Measurements from ENCODE around the gene CMSS1.

Gene CMSS1

DNA sequence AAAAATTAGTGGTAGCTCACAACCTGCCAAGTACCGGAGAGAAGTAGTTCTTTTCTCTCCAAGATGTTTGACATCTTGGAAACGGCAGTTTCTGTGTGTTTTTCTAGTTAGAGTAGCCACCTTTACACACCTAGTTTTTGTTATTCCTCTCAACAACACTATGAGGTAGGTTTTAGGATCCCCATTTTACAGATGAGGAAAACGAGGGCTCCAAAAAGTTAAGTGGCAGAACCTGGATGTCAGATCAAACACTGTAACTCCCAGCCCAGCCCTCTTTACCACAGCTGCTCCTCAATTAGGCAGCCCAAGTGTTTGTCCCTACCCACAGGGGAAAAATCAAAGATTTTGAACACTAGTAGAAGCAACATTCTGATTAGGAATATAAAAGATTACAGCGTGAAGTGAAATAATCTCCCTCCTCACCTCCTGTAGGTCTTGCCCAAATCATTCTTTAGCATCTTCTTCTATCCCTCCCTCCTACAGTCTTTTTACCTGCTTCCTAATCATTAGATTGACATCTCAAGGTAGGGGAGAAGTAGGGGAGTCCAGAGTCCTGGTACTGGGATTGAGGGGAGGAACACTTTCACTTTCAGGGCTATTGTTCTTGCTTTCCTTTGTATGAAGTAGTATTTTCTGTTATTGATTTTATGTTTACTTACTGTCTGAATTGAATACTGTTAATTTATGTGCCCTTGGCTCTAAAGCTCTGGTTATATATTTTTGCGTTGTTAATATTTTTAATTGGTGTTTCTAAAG is 142.6 kb downstream of the CMSS1 start:
- Histone ChIP-seq H3K79me2 (ENCODE audit: control insufficient read depth, insufficient read depth, low read length, unreplicated experiment) (no peaks in the 10 kb centered on the region), H3K27me3 (ENCODE audit: insufficient read depth, low read length) (no peaks in the 10 kb centered on the region), H2AFZ (ENCODE audit: low read length, unreplicated experiment) (no peak overlapping the region), H3K4me3 (ENCODE audit: low read depth, low read length) (peak overlapping the region; percentile 44), H3K27ac (ENCODE audit: low read depth, low read length) (no peak overlapping the region), H3K4me1 (ENCODE audit: control insufficient read depth, insufficient read depth, low read length, unreplicated experiment) (peaks cover 21% of the 10 kb centered on the region), H3K36me3 (ENCODE audit: insufficient read depth, low read length) (no peaks in the 10 kb centered on the region)

DNA sequence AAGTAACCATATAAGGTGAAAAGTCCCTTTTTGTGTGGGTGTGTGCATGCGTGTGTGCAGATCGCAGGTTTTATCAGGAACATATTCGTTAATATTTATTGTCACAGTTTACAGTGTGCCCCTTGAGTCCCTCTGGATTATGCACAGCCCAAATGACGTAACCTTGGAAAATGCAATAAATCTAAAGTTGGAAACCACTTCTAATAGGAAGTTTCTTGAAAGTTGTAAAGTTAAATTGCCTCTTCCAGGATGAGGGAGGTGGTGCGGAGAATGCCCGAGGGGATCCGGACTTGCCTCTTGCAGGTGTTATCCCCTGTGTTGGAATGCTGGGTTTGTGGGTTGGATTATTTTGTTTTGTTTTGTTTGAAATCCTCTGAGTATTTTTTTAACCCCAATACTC is 143.3 kb downstream of the CMSS1 start:
- Histone ChIP-seq H3K36me3 (ENCODE audit: insufficient read depth, low read length) (no peaks in the 10 kb centered on the region), H2AFZ (ENCODE audit: low read length, unreplicated experiment) (no peak overlapping the region), H3K4me1 (ENCODE audit: control insufficient read depth, insufficient read depth, low read length, unreplicated experiment) (peaks cover 24% of the 10 kb centered on the region), H3K27ac (ENCODE audit: low read depth, low read length) (no peak overlapping the region), H3K27me3 (ENCODE audit: insufficient read depth, low read length) (no peaks in the 10 kb centered on the region), H3K4me3 (ENCODE audit: low read depth, low read length) (no peak overlapping the region), H3K79me2 (ENCODE audit: control insufficient read depth, insufficient read depth, low read length, unreplicated experiment) (no peaks in the 10 kb centered on the region)

DNA sequence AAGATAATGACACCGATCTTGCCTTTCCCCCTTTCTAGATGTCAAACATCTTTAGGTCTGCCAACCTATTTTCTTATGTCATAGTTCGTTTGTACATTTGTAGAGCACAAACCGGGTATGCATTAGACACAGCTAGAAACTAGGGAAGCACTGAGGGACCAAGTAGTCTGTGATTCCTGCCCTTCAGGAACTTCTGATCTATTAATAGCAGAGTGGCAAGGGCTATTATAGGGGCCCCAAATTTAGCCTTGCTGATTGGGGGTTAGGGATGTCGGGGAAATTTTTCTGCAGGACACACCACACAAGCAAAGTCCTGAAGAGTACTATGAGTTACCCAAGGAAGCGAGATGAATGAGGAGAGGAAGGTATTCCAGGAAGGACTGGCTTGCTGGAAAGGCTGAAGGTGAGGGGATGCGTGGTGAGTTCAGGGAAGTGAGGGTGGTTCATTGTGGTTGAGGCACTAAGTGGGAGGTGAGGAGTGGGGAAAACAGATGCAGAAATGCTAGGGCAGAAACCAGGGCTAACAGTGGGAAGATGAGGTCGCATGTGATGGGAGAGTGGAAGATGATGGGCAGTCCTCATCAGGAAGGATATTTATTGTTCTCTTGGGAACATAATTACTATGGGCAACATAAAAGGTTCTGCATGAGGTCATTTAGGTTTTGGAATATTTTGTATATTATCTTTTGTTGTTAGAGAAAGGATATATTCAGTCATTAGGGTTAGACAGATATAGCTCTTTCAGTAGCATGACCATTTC is 144.3 kb downstream of the CMSS1 start:
- Histone ChIP-seq H3K79me2 (ENCODE audit: control insufficient read depth, insufficient read depth, low read length, unreplicated experiment) (no peaks in the 10 kb centered on the region), H3K27ac (ENCODE audit: low read depth, low read length) (0 out of 2 replicates have a peak overlapping the region, but pooled peaks have one; percentile 2), H3K27me3 (ENCODE audit: insufficient read depth, low read length) (no peaks in the 10 kb centered on the region), H2AFZ (ENCODE audit: low read length, unreplicated experiment) (no peak overlapping the region), H3K36me3 (ENCODE audit: insufficient read depth, low read length) (no peaks in the 10 kb centered on the region), H3K4me1 (ENCODE audit: control insufficient read depth, insufficient read depth, low read length, unreplicated experiment) (peaks cover 24% of the 10 kb centered on the region), H3K4me3 (ENCODE audit: low read depth, low read length) (no peak overlapping the region)

DNA sequence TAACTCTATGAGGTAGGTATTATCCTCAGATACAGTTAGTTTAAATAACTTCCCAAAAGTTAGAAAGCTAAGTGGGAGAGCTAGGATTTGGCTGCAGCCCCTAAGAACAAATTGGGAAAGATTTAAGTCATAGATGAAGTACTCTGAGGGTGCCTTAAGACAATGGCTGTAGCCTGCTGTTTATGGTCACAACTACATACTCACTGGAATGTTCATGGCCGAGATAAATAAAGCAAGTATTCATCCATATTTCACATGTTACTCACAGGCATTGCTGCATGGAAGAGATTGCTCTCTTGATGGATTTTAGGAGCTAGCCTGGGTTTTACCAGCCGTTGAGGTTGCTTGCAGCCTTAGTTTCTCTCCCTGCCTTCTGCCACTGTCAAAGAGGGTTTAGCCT is 145.0 kb downstream of the CMSS1 start:
- no peak overlapping the region for H2AFZ ChIP-seq (ENCODE audit: low read length, unreplicated experiment)
- 0 out of 2 replicates have a peak overlapping the region, but pooled peaks have one; percentile 2 for H3K27ac ChIP-seq (ENCODE audit: low read depth, low read length)
- no peaks in the 10 kb centered on the region for H3K79me2 ChIP-seq (ENCODE audit: control insufficient read depth, insufficient read depth, low read length, unreplicated experiment)

DNA sequence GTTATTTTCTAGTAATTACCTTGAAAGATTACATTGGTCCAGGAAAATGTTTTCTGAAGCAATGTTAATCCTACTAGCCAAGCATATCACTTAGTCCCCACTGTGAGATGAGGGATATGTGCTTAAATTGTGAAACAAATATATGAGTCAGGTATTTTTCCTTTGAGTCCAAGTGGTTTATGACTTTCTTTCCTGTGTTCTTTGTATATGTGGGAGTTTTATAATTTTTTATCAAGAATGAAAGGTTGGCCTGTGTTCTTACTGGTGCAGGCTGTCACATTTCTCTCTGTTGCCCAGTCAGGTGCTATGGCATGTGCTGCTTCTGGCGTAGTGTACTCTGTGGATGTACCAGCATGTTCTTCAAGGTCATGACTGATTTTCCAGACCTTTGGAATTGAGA is 147.4 kb downstream of the CMSS1 start:
- no peaks in the 10 kb centered on the region for H3K79me2 ChIP-seq (ENCODE audit: control insufficient read depth, insufficient read depth, low read length, unreplicated experiment)
- peaks cover 24% of the 10 kb centered on the region for H3K4me1 ChIP-seq (ENCODE audit: control insufficient read depth, insufficient read depth, low read length, unreplicated experiment)
- no peaks in the 10 kb centered on the region for H3K36me3 ChIP-seq (ENCODE audit: insufficient read depth, low read length)
- peak overlapping the region; percentile 35; the same call in 1 of the 2 replicates for H3K27ac ChIP-seq (ENCODE audit: low read depth, low read length)
- H3K4me3 ChIP-seq (ENCODE audit: low read depth, low read length): no peak overlapping the region
- H2AFZ ChIP-seq (ENCODE audit: low read length, unreplicated experiment): no peak overlapping the region
- H3K27me3 ChIP-seq (ENCODE audit: insufficient read depth, low read length): no peaks in the 10 kb centered on the region

More for the DNA sequence above, 145.0 kb downstream of the CMSS1 start:
- H3K4me3 ChIP-seq (ENCODE audit: low read depth, low read length): no peak overlapping the region
- H3K4me1 ChIP-seq (ENCODE audit: control insufficient read depth, insufficient read depth, low read length, unreplicated experiment): peaks cover 24% of the 10 kb centered on the region
- H3K36me3 ChIP-seq (ENCODE audit: insufficient read depth, low read length): no peaks in the 10 kb centered on the region
- H3K27me3 ChIP-seq (ENCODE audit: insufficient read depth, low read length): no peaks in the 10 kb centered on the region

DNA sequence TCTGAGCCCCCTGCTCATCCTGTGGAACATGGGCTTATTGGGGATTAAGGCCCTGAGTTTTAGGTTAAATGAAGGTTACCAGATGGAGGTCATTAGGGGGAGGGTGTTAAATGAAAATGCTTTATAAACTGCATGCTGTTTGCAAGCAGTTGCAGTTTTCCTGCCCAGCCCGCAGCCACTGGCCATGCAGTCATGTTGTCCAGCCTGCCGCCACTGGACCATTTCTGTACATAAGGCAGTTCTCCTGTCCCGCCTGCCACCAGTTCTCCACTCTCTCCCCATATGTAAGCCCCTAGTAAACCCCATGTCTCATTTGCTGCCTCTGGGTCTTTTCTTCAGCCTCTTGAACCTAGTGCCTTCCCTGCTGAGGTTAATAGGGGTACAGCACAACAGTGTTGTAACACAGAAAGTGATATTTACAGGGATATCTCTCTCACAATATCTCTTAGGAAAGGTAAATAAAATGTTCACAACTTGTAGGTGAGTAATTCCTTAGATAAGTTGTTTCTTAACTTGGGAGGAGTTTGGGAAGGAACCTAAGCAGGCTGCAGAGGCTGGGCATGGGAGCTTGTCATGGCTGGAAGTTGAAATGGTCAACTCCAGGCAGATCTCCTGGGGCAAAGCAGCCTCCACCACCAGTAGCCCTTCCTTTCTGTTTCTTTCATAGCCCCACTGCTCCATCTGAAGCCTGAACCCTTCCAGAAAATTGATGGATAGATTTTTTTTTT is 148.2 kb downstream of the CMSS1 start:
- Histone ChIP-seq H3K36me3 (ENCODE audit: insufficient read depth, low read length) (no peaks in the 10 kb centered on the region), H3K27ac (ENCODE audit: low read depth, low read length) (peak overlapping the region; percentile 35; the same call in 1 of the 2 replicates), H2AFZ (ENCODE audit: low read length, unreplicated experiment) (no peak overlapping the region), H3K4me3 (ENCODE audit: low read depth, low read length) (no peak overlapping the region), H3K4me1 (ENCODE audit: control insufficient read depth, insufficient read depth, low read length, unreplicated experiment) (peaks cover 21% of the 10 kb centered on the region), H3K79me2 (ENCODE audit: control insufficient read depth, insufficient read depth, low read length, unreplicated experiment) (no peaks in the 10 kb centered on the region), H3K27me3 (ENCODE audit: insufficient read depth, low read length) (no peaks in the 10 kb centered on the region)

DNA sequence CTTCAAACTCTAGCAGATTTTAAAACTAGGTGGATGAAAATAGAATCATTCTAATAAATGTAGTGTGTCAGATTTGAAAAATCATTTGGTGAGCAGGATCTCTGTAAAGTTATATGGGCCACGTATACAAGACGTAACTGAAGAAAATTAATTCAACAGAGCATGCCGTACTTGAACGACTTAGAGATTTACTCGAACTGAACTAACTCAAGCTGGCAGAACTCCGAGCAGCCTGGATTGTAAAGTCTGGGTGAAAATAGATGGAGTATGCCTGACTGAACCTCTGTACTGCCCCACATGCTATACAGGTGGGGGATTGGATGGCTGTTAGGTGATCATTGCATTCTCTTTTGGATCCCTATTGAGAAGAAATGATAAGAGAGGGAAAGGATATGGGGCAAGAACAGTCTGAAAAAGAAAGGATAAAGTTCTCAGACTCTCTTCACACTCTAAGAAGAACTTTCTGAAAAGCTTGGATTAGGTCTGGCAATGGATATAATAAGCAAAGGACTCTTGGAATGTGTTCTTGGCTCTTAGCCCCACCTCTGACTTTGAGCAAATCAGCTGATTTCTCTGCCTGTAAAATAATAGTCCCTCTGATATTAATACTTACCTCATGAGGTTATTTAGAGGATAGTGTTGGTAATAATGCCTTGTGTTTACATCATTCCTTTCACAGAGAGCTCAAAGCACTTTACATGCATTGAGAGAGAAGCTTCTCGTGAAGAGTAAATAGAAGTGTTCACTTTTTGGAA is 149.2 kb downstream of the CMSS1 start:
- H3K27me3 ChIP-seq (ENCODE audit: insufficient read depth, low read length): no peaks in the 10 kb centered on the region
- H2AFZ ChIP-seq (ENCODE audit: low read length, unreplicated experiment): no peak overlapping the region
- H3K27ac ChIP-seq (ENCODE audit: low read depth, low read length): no peak overlapping the region
- no peaks in the 10 kb centered on the region for H3K79me2 ChIP-seq (ENCODE audit: control insufficient read depth, insufficient read depth, low read length, unreplicated experiment)
- H3K4me1 ChIP-seq (ENCODE audit: control insufficient read depth, insufficient read depth, low read length, unreplicated experiment): peaks cover 18% of the 10 kb centered on the region
- H3K4me3 ChIP-seq (ENCODE audit: low read depth, low read length): no peak overlapping the region
- no peaks in the 10 kb centered on the region for H3K36me3 ChIP-seq (ENCODE audit: insufficient read depth, low read length)

DNA sequence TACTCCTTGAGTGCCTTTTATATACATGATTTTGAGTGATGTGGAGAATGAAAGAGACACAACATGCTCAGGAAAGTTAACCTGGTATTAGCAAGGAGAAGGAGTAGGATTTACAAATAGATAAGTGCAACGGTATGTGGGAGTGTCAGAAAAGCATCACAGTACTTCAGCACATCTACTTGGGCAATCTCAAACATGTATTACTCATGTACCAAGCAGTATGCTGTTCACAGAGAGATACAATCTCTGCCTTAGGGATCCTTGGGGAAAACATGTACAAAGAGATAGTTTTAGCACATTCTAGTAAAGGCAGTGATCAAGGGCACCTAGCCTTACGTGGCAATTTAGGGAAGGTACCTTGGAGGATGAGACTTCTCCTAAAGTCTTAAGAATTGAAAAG is 150.1 kb downstream of the CMSS1 start:
- no peaks in the 10 kb centered on the region for H3K79me2 ChIP-seq (ENCODE audit: control insufficient read depth, insufficient read depth, low read length, unreplicated experiment)
- peaks cover 18% of the 10 kb centered on the region for H3K4me1 ChIP-seq (ENCODE audit: control insufficient read depth, insufficient read depth, low read length, unreplicated experiment)
- H3K36me3 ChIP-seq (ENCODE audit: insufficient read depth, low read length): no peaks in the 10 kb centered on the region
- no peak overlapping the region for H2AFZ ChIP-seq (ENCODE audit: low read length, unreplicated experiment)
- H3K27me3 ChIP-seq (ENCODE audit: insufficient read depth, low read length): no peaks in the 10 kb centered on the region
- H3K27ac ChIP-seq (ENCODE audit: low read depth, low read length): no peak overlapping the region
- no peak overlapping the region for H3K4me3 ChIP-seq (ENCODE audit: low read depth, low read length)

DNA sequence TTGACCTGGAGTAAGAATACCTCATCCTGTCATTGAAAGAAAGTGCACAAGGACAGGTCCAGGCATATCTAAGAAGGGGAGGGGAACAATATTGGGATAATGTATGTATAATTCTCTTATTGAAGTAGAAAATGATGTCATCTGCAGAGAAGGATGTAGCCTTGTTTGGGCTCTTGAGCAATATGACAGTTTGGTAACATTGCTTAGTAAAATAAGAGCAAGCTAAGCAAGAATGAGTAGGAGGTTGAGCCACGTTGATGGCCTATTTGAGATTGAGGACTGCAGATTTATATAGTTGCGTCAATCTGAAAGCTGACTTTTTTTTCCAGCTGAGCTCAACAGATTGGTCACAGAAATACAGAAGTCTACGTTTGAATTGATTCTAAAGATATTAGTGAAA is 151.5 kb downstream of the CMSS1 start:
- no peak overlapping the region for H2AFZ ChIP-seq (ENCODE audit: low read length, unreplicated experiment)
- peaks cover 14% of the 10 kb centered on the region for H3K4me1 ChIP-seq (ENCODE audit: control insufficient read depth, insufficient read depth, low read length, unreplicated experiment)
- H3K36me3 ChIP-seq (ENCODE audit: insufficient read depth, low read length): no peaks in the 10 kb centered on the region
- no peak overlapping the region for H3K4me3 ChIP-seq (ENCODE audit: low read depth, low read length)
- no peaks in the 10 kb centered on the region for H3K79me2 ChIP-seq (ENCODE audit: control insufficient read depth, insufficient read depth, low read length, unreplicated experiment)
- H3K27me3 ChIP-seq (ENCODE audit: insufficient read depth, low read length): no peaks in the 10 kb centered on the region
- H3K27ac ChIP-seq (ENCODE audit: low read depth, low read length): no peak overlapping the region

DNA sequence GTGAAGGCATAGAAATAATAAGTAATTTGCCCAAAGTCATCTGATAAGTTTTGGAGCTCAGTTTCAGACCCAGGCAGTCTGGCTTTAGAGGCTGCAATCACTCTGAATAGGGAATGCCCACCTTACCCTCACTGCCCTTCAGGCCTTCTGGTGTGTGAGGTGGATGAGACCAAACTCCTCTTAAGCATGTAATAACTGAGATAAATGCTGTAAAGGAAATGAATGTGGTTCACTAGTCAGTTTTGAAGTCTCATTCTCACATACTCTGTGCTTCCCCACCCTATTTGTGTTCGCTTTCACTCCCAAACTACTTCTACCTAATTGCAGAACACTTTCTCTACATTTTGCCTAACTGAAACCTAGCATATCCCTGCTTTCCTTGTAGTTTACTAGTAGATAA is 152.5 kb downstream of the CMSS1 start:
- Histone ChIP-seq H3K4me3 (ENCODE audit: low read depth, low read length) (no peak overlapping the region), H2AFZ (ENCODE audit: low read length, unreplicated experiment) (no peak overlapping the region), H3K27me3 (ENCODE audit: insufficient read depth, low read length) (no peaks in the 10 kb centered on the region), H3K36me3 (ENCODE audit: insufficient read depth, low read length) (no peaks in the 10 kb centered on the region), H3K4me1 (ENCODE audit: control insufficient read depth, insufficient read depth, low read length, unreplicated experiment) (peaks cover 4% of the 10 kb centered on the region), H3K27ac (ENCODE audit: low read depth, low read length) (no peak overlapping the region), H3K79me2 (ENCODE audit: control insufficient read depth, insufficient read depth, low read length, unreplicated experiment) (no peaks in the 10 kb centered on the region)

Measured in ACC112 (cell line).